GM19193 (cell line): Measurements from ENCODE around the gene BBS2.

Experiments
- POLR2A ChIP-seq: IDR thresholded peaks from 4 replicates; pipeline ENCODE4 v1.6.1; 2011; ENCODE audit not compliant: insufficient read depth, insufficient read length; ENCODE audit errors: extremely low read depth

Gene BBS2

DNA sequence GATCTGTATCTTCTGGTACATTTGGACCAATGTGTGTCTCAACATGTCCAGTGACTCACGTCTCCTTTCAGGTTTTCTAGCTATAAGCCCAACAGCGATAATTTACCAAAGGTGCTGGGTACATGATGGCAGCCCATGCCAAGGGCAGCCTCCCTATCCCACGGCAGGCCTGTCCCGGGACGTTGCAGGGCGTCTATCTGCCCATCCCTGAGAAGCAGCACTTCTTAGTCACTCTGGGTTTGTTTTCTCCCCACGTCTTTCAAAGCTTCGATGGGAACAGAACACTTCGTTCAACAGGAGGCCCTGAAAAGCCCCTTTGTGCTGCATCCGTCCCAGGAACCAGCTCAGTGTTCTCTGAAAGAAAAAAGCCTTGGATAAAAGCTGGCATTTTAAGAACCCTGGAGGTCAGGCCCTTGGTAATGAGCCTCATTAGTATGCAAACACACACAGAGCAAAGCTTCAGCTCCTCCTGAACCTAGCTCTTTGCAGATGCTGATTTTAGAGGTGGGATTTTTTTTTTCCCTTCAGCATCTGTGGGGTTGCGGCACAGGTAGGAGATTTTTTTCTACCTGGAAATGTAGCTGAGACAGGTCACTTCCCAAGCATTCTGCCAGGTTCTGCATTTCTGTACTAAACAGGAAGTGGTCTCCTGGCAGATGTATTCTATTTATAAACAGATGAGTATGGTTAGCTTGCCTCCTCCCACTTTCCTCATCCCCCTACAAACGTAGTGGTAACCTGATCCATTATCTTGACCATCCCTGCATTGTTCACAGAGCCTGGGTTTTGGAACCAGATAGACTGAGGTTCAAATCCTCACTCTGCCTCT is 27.5 kb upstream of the BBS2 start:
- no peak for TF ChIP-seq POLR2A

DNA sequence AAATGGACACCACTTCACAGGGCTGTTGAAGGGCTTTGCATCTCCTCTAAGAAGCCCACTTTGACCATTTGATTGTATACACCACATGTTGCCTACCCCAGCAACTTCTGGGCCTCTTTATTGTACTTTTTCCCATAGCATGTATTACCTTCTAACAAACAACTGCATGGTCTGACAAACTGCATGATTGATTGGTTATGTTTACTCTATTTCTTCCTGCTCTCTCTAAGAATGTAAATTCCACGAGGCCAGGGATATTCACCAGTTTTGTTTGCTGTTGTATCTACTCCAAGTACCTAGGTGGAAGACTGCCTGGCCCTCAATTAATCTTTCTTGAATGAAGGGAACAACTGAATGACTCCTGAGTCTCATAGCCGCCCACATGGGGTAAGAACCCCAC is 22.2 kb upstream of the BBS2 start:
- no peak for TF ChIP-seq POLR2A

DNA sequence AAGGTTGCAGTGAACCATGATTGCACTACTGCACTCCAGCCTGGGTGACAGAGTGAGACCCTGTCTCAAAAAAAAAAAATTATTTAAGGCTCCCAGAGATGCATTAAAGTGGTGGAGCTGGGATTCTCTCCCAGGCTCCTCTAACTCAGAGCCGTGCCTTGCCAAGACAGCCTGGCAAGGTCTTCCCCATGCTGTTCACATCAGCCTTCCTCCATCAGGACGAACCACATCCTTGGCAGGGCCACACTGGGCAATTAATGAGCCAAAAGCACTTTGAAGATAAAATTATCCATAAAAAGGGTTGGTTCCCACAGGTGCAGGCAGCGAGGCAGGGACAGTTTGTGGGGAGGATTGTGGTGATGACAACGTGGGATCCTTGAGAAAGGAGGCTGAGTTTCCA is 19.8 kb upstream of the BBS2 start:
- no peak for TF ChIP-seq POLR2A

DNA sequence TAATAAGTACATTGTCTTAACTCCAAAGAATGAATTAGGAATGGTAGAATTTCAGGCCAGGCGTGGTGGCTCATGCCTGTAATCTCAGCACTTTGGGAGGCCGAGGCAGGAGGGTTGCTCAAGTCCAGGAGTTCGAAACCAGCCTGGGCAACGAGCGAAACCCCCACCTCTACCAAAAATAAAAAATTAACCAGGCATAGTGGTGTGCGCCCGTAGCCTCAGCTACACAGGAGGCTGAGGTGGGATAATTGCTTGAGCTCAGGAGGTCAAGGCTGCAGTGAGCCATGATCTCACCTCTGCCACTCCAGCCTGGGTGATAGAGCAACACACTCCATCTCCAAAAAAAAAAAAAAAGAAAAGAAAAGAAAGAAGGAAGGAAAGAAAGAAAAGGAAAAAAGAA is 18.5 kb upstream of the BBS2 start:
- no peak for TF ChIP-seq POLR2A

DNA sequence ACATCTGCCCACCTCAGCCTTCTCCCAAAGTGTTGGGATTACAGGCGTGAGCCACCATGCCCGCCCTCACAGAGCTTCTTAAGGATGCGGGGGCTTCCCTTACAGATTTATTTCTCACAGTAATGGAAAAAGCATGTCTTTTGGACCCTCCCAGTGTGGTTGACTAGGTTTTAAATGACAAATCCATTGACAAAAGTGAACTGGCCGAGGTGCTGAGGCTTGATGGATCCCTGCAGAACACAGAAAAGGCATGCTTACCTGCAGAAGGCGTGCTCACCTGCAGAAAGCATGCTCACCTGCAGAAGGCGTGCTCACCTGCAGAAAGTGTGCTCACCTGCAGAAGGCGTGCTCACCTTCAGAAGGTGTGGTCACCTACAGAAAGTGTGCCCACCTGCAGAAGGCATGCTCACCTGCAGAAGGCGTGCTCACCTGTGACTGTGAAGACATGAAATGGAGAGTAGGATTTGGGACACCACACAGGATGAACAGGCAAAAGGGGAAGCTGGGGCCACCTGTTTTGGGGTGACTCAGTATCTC is 15.1 kb upstream of the BBS2 start:
- TF ChIP-seq POLR2A, result no peak

DNA sequence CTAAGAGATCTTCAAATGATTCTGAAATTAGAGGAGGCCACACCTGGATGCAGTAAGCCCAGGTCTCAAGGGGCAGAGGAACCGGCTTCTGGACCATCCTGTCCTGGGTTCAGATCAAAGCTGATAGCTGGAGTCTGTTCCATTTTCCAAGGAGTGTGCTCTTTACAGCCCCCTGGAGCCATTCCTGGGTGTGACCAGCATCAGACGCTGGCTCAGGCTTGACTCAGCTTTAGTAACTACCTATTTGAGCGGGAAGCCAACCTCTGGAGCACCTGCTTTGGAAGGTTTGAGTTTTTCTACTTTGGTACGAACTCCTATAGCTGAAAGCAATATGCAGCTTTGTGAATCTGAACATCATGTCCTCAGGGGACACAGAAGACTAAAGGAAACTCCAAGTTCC is 12.9 kb upstream of the BBS2 start:
- no peak for TF ChIP-seq POLR2A

DNA sequence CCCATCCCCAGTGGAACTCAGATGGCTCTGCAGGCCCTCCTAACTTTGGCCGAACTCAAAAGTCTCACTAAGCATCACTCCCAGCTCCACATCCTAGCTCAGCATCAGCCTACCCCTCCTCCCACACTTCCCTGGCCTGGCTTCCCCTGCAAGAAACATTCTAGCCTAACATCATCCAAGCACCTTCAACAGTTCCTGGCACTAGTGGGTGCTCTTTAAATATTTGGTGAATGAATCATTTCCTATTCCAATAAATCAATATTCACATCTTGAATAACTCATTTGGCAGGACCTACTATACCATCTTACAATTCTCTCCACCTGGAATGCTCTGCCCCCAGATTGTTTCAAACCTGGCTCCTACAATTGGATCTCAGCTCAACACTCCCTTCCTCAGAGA is 11.0 kb upstream of the BBS2 start:
- no peak for TF ChIP-seq POLR2A

DNA sequence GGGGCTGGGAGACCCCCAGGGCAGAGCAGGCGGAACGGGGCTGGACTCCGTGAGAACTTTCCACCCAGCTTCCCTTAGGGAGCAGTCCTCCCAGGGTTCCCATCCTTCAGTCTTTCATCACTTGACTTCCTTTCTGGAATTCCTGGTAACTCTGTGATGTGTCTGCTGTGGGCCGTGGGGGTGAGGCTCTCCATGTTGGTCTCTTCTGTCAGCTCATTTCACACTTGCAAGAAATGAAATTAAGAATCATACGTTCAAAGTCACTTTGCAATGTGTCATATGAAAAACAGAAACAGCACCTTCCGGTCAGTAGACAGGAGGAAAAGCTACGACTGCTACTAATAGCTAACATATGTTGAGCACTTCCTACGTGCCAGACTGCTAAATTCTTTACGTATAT is 5.4 kb upstream of the BBS2 start:
- TF ChIP-seq POLR2A, result no peak

DNA sequence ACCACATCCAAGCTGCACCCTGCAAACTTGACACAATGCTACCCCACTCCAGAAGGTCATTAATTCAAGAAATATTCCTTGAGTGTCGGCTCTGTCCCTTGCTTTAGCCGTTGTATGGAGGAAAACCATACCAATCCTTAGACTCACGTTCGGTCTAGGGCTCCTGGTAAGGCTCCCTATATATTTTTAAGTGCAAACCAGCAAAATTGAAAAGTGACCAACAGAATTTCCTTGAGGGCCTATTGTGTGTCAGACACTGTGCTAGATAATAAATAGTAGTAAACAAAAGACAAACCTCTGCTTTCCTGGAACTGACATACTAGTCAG is 390 bp upstream of the BBS2 start:
- TF ChIP-seq POLR2A, result no peak

DNA sequence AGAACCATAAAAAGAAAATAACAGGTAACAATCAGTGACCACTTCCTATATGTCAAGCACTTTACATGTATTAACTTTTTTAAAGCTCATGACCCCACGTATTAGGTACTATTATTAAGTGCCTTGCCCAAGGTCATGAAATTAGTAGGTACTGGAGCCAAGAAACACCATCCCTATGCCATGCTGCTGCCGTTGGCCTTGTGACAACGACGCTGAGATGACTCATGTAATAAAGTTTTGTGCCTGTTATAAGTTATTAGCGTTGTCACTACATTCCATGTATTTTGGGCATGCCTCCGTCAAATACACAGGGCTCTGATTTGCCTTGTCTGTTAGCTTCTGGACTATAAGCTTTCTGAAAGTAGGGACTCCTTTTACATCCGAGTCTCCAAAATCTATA is 1.4 kb downstream of the BBS2 start:
- no peak for TF ChIP-seq POLR2A

DNA sequence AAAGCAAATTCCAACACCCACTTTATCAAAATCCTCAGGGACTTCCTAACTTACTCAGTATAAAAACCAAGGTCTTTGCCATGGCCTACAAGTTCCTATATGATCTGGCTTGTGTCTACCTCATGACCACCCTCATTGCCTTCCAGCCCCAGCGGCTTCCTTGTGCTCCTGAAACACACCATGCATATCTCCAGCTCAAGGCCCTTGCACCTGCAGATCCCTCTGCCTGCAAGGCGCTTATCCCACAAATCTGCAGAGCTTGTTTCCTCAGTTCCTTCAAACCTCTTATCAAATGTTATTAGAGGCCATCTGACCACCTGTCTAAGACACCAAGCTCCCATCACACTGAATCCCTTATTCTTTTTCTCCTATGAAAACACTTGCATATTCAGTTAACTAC is 2.6 kb downstream of the BBS2 start:
- TF ChIP-seq POLR2A, result no peak

DNA sequence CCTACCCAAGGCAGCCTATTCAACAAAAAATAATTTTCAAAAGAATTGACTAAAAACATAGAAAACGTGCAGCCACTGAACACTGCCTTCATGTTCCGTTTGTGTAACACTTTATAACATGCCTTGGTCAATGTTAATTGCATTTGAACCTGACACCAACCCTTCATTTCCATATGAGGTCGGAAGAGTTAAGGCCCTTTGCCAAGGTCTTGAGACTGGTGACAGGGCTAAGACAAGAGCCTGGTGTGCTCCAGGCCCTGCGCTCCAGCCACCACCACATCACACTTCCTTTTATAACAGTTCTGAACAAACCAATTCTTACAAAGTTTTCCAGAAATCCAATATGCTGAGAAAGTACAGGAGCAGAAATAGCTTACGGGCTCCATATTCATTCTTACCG is 4.2 kb downstream of the BBS2 start:
- no peak for TF ChIP-seq POLR2A

DNA sequence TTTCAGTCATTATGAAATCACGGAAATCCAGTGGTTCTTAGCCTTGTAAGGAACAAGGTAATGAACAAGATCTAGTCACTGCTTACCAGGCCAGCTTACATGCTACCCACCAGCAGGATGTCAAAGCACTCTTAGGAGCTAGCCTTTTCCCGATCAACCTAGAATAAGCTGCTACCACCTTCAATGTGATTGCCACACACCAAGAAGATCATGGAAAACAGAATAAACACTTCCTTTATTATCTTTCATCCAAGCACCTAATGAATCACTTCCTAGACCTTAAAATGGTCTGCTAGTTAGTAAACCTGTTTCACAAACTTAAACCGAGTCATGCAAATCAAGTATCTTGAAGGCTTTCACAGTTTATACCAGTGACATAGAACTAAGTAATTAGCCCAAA is 5.0 kb downstream of the BBS2 start:
- TF ChIP-seq POLR2A, result no peak

DNA sequence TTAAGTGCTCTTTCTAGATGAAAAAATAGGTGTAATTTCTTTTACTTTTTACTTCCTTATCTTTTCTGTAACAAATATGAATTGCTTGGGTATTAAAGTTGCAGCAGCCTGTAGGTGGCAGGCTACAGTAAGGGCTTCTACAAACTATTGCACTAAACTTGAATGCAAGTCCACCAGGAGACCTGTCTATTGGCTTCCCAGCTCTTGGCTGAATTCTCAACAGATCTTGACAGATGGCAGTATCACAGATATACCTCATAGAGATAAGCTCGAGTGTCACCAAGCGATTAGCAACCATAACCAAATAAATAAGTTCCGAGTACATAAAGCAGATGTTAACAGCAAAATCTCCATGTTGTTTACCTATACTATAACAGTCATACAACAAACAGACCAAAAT is 5.9 kb downstream of the BBS2 start:
- no peak for TF ChIP-seq POLR2A

DNA sequence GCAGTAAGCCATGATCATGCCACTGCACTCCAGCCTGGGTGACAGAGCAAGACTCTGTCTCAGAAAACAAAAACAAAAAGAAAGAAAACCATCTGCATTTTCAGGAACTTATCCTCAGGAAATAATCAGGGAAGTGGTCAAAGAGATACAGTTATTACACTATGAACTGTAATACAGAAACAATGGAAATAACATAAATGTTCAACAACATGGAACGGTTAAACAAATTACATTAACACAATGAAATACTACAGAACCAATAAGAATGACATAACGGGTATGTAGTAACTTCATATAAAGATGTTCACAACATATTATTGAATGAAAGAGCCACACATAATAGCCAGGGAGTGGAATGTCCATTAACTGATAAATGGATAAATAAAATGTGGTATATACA is 6.7 kb downstream of the BBS2 start:
- no peak for TF ChIP-seq POLR2A

DNA sequence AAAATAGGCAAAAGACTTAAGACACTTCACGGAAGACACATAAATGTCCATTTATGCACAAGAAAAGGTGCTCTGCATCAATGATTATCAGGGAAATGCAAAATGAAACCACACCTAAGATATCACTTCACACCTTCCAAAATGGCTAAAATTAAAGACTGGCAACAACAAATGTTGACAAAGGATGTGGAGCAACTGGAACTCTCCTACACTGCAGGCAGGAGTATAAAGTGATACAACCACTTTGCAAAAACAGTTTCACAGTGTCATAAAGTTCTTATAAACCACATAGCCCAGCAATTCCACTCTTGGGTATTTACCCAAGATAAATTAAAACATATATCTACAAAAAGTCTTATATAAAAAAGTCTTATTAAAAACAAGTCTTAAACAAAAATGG is 7.8 kb downstream of the BBS2 start:
- no peak for TF ChIP-seq POLR2A

DNA sequence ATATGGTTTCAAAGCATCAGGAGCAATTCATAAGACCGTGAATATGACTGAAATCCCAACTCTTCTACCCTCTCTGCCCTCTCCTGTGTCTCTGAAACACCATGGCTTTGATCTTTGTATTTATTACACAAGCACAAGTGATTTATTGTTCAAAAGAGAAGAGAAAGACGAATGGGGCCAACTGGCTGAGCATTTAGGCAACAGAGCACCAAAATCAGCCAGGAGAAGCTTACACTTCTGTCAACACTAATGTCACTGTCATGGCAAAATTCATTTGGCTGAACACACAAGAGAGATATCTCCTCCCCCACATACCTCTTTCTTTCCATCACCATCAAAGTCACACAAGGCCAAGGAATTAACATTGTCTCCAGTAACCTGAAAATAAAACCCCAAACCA is 9.3 kb downstream of the BBS2 start:
- no peak for TF ChIP-seq POLR2A
